DOHH2 (cell line): ENCODE results near the gene PNMA8A.

ENCODE experiments used
- H3F3A ChIP-seq: fragments of 200-600 bp; sonication (generic), shearing (Covaris generic); 2 replicates; pipeline ENCODE4 v1.6.0; 2016; ENCODE audit warnings: antibody characterized with exemption, mild to moderate bottlenecking; ENCODE audit not compliant: control insufficient read depth, insufficient read depth
- H3K27ac ChIP-seq: fragments of 200-600 bp; sonication (generic); 2 replicates; pipeline ENCODE4 v1.5.1; 2014; ENCODE audit warnings: low read depth, mild to moderate bottlenecking, low read length, moderate library complexity
- H3K27me3 ChIP-seq: fragments of 200-600 bp; sonication (generic); 2 replicates; pipeline ENCODE4 v1.6.1; 2014; ENCODE audit warnings: mild to moderate bottlenecking, low read length, mixed read lengths; ENCODE audit not compliant: control insufficient read depth
- H3K36me3 ChIP-seq: fragments of 200-600 bp; sonication (generic); 2 replicates; pipeline ENCODE4 v1.6.1; 2014; ENCODE audit warnings: mild to moderate bottlenecking, low read length, moderate library complexity, mixed read lengths; ENCODE audit not compliant: control insufficient read depth
- H3K4me1 ChIP-seq: fragments of 200-600 bp; sonication (generic); 2 replicates; pipeline ENCODE4 v1.6.1; 2014; ENCODE audit warnings: mild to moderate bottlenecking, low read length, mixed read lengths; ENCODE audit not compliant: control insufficient read depth
- H3K4me2 ChIP-seq: fragments of 200-600 bp; sonication (generic); 2 replicates; pipeline ENCODE4 v1.6.0; 2014; ENCODE audit warnings: mild to moderate bottlenecking, low read length, moderate library complexity
- H3K4me3 ChIP-seq: fragments of 200-600 bp; sonication (generic); 2 replicates; pipeline ENCODE4 v1.5.1; 2014; ENCODE audit warnings: mild to moderate bottlenecking, low read length, mixed read lengths
- H3K79me2 ChIP-seq: fragments of 200-600 bp; sonication (generic); 2 replicates; pipeline ENCODE4 v1.6.1; 2014; ENCODE audit warnings: mild to moderate bottlenecking, low read length, mixed read lengths; ENCODE audit not compliant: control insufficient read depth
- H3K9me2 ChIP-seq: fragments of 200-600 bp; sonication (generic); replicated peaks from 2 replicates; pipeline ENCODE4 v1.6.1; 2014; ENCODE audit warnings: mild to moderate bottlenecking, low read length, mixed read lengths; ENCODE audit not compliant: control insufficient read depth
- H3K9me3 ChIP-seq: fragments of 200-600 bp; sonication (generic); 2 replicates; pipeline ENCODE4 v1.6.1; 2014; ENCODE audit warnings: antibody characterized with exemption, low read length, mixed read lengths; ENCODE audit not compliant: control insufficient read depth, insufficient read depth
- H4K20me1 ChIP-seq: fragments of 200-600 bp; sonication (generic); 2 replicates; pipeline ENCODE4 v1.6.0; 2014; ENCODE audit warnings: low read depth, mild to moderate bottlenecking, antibody characterized with exemption, low read length, moderate library complexity; ENCODE audit not compliant: control insufficient read depth, insufficient read depth
- EZH2phosphoT487 ChIP-seq: fragments of 200-600 bp; sonication (generic); IDR thresholded peaks from 2 replicates; pipeline ENCODE4 v1.6.1; 2017; ENCODE audit warnings: borderline replicate concordance, mild to moderate bottlenecking, antibody characterized with exemption, low read length, moderate library complexity, mixed read lengths
- TF ChIP-seq, protein P1 (sequence below): fragments of 200-600 bp; sonication (generic); IDR thresholded peaks from one replicate; pipeline ENCODE4 v1.5.1; 2014; ENCODE audit warnings: antibody characterized with exemption, mild to moderate bottlenecking, low read depth, low read length; ENCODE audit not compliant: poor library complexity, severe bottlenecking

The PNMA8A gene

GRCh38 chr19:46452186-46452585 is 19.2 kb downstream of the PNMA8A start:
- Histone ChIP-seq H3K4me1 (peaks cover under 1% of the 10 kb centered on the region; the same call in 1 of the 2 replicates), H3K9me2 (no peaks in the 10 kb centered on the region), H3K4me3 (no peak overlapping the region), H3F3A (no peaks in the 10 kb centered on the region), H3K79me2 (no peaks in the 10 kb centered on the region), H3K9me3 (no peaks in the 10 kb centered on the region), H3K27ac (no peak overlapping the region), H3K4me2 (no peak overlapping the region), H4K20me1 (no peaks in the 10 kb centered on the region), H3K27me3 (peaks cover 5% of the 10 kb centered on the region; the same call in 1 of the 2 replicates), H3K36me3 (no peaks in the 10 kb centered on the region)
- TF ChIP-seq, protein P1, sequence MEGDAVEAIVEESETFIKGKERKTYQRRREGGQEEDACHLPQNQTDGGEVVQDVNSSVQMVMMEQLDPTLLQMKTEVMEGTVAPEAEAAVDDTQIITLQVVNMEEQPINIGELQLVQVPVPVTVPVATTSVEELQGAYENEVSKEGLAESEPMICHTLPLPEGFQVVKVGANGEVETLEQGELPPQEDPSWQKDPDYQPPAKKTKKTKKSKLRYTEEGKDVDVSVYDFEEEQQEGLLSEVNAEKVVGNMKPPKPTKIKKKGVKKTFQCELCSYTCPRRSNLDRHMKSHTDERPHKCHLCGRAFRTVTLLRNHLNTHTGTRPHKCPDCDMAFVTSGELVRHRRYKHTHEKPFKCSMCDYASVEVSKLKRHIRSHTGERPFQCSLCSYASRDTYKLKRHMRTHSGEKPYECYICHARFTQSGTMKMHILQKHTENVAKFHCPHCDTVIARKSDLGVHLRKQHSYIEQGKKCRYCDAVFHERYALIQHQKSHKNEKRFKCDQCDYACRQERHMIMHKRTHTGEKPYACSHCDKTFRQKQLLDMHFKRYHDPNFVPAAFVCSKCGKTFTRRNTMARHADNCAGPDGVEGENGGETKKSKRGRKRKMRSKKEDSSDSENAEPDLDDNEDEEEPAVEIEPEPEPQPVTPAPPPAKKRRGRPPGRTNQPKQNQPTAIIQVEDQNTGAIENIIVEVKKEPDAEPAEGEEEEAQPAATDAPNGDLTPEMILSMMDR: no peak
- TF ChIP-seq EZH2phosphoT487: no peak

GRCh38 chr19:46451352-46451751 is 20.0 kb downstream of the PNMA8A start:
- TF ChIP-seq EZH2phosphoT487: no peak
- TF ChIP-seq, protein P1: no peak
- H4K20me1 ChIP-seq: no peaks in the 10 kb centered on the region
- no peak overlapping the region for H3K27ac ChIP-seq
- no peak overlapping the region for H3K4me3 ChIP-seq
- H3K9me2 ChIP-seq: no peaks in the 10 kb centered on the region
- no peaks in the 10 kb centered on the region for H3K9me3 ChIP-seq
- peaks cover 3% of the 10 kb centered on the region; the same call in 1 of the 2 replicates for H3K4me1 ChIP-seq
- H3K79me2 ChIP-seq: no peaks in the 10 kb centered on the region
- no peaks in the 10 kb centered on the region for H3K36me3 ChIP-seq
- no peak overlapping the region for H3K4me2 ChIP-seq
- H3F3A ChIP-seq: no peaks in the 10 kb centered on the region
- peaks cover 5% of the 10 kb centered on the region; the same call in 1 of the 2 replicates for H3K27me3 ChIP-seq

- H3K27ac ChIP-seq: no peak overlapping the region
- peaks cover 5% of the 10 kb centered on the region; the same call in 1 of the 2 replicates for H3K27me3 ChIP-seq
- no peak overlapping the region for H3K4me3 ChIP-seq
- H3K4me2 ChIP-seq: no peak overlapping the region
- H3K4me1 ChIP-seq: peaks cover 3% of the 10 kb centered on the region; the same call in 1 of the 2 replicates
- H3K9me3 ChIP-seq: no peaks in the 10 kb centered on the region
- H3F3A ChIP-seq: no peaks in the 10 kb centered on the region
- H3K36me3 ChIP-seq: no peaks in the 10 kb centered on the region
- H3K9me2 ChIP-seq: no peaks in the 10 kb centered on the region
- no peaks in the 10 kb centered on the region for H3K79me2 ChIP-seq
- TF ChIP-seq EZH2phosphoT487: no peak
- TF ChIP-seq, protein P1: no peak
- H4K20me1 ChIP-seq: no peaks in the 10 kb centered on the region
These were observed 20.6 kb downstream of the PNMA8A start for GRCh38 chr19:46450737-46451136.

- H3K4me2 ChIP-seq: no peak overlapping the region
- no peaks in the 10 kb centered on the region for H4K20me1 ChIP-seq
- peaks cover 3% of the 10 kb centered on the region; the same call in 1 of the 2 replicates for H3K4me1 ChIP-seq
- no peaks in the 10 kb centered on the region for H3F3A ChIP-seq
- no peak overlapping the region for H3K4me3 ChIP-seq
- H3K27me3 ChIP-seq: peaks cover 5% of the 10 kb centered on the region; the same call in 1 of the 2 replicates
- no peaks in the 10 kb centered on the region for H3K9me2 ChIP-seq
- H3K36me3 ChIP-seq: no peaks in the 10 kb centered on the region
- H3K27ac ChIP-seq: no peak overlapping the region
- TF ChIP-seq, protein P1: no peak
- no peak for TF ChIP-seq EZH2phosphoT487
- no peaks in the 10 kb centered on the region for H3K79me2 ChIP-seq
- no peaks in the 10 kb centered on the region for H3K9me3 ChIP-seq
These were observed 22.1 kb downstream of the PNMA8A start for GRCh38 chr19:46449228-46449627.
